ENCODE data around the gene COL25A1.
"Not testable (repeated sequence)": the region's sequence is repeated elsewhere in the genome, so short reads cannot be mapped to it uniquely, and the experiment has no call there.

The COL25A1 gene

GRCh38 chr4:109121561-109121960, 180.9 kb downstream of the COL25A1 start:
- FAIRE-seq, result no peak

- no peak for FAIRE-seq
These were observed 182.6 kb downstream of the COL25A1 start for GRCh38 chr4:109119852-109120251.

GRCh38 chr4:109118635-109119034, 183.8 kb downstream of the COL25A1 start:
- FAIRE-seq, result no peak

DNA sequence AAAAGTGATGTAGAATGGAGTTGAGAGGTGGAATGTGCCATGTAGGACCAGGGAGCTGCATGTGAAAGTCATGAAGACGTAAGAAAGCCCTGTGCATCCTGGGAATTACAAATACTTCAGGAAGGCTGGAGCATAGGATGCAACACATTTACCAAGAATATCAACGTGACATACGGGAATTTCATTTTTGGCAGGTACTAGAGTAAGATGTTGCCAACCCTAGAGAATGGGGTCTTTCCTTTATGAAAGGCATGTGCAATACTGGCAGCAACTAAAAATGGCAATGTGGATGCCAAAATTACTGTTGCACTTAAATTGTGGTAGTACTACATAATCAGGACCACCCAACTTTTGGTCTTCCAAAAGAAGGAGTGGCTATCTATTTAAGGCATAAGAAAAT, 188.0 kb downstream of the COL25A1 start:
- FAIRE-seq, result no peak

- FAIRE-seq, result no peak
These were observed 188.9 kb downstream of the COL25A1 start for GRCh38 chr4:109113521-109113920.

- FAIRE-seq, result no peak
These were observed 191.4 kb downstream of the COL25A1 start for GRCh38 chr4:109111031-109111430.

DNA sequence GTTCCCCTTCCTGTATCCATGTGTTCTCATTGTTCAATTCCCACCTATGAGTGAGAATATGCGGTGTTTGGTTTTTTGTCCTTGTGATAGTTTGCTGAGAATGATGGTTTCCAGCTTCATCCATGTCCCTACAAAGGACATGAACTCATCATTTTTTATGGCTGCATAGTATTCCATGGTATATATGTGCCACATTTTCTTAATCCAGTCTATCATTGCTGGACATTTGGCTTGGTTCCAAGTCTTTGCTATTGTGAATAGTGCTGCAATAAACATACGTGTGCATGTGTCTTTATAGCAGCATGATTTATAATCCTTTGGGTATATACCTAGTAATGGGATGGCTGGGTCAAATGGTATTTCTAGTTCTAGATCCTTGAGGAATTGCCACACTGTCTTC, 194.2 kb downstream of the COL25A1 start:
- FAIRE-seq, result not testable (repeated sequence)

DNA sequence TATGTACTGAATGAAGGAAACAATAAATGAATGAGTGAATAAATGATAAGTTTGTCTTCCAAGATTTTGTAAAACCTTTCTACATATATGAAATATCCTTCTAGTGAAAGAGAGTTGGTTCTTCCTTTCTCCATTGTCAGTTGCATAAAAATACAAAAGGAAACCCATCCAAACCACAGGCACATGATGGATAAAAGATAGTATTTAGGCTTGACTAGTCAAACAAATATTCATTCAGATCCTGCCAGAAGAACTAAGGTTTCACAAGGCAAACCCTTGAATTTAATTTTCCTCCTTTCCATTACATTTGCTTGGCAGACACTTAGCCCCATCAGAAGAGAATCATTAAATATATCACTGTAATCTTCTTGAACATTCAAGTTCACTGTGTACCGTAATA, 208.4 kb downstream of the COL25A1 start:
- FAIRE-seq, result no peak

DNA sequence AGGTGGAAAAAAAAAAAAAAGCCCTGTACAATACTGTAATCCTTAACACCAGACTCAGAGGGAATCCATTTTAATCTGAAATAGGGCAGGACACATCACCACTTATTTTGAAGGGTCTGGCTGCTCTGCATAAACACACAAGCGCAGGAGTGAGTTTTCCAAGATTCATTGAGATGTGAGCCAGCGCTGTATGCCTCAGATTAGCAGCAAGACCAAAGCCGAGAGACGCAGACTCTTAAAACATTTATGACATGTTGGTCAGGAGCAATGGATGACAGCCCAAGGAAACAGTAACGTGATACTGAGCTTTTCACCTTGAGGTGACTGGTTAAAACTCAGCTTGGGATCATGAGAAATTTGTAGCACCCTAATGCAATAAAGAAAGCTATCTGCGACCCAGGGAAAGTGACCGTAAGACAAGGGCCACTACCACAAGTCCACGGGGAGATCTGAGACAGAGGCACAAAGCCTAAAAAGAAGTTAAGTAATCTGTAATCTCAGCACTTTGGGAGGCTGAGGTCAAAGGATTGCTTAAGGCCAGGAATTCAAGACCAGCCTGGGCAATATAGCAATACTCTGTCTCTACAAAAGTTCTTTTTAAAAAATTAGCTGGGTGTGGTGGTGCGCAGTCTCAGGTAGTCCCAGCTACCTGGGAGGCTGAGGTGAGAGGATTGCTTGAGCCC, 210.6 kb downstream of the COL25A1 start:
- FAIRE-seq, result no peak

- FAIRE-seq, result no peak
These were observed 218.5 kb downstream of the COL25A1 start for GRCh38 chr4:109083911-109084310.

DNA sequence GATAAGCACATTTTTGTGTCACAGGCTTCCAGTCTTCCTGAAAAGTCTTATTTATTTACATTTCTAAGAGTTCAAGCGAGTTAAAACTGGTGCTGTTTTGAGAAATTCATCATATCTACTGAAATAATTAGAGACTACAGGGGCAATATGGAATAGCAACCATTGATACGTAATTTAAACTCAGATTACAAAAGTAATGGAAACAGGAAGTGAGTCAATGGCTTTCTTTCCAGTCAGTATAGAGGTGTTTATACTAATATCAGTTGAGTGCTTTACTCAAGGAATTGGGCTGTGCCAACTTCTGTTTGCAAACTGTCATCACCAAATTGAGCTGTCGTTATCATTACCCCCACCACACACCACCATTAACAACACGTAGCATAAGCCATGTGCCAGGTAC, 222.7 kb downstream of the COL25A1 start:
- no peak for FAIRE-seq

DNA sequence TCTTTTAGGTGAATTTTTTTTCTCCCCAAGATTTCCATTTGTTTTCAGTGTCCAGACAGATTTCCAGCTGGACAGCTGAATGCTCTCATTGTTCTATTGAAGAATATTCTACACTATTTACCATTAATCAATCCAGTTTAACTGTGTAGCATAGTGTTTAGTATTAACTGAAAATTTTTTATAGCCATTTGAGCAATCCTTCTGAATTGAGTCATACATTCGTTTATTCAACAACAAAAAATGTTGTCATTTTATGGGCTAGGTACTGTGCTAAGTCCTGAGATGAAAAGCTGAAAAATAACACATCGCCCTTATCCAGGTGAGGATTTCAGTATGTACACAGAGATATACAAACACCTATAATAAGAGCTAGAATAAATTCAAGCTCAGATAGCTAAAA, 223.3 kb downstream of the COL25A1 start:
- no peak for FAIRE-seq

GRCh38 chr4:109078724-109079123, 223.7 kb downstream of the COL25A1 start:
- peak; percentile 51 for FAIRE-seq

DNA sequence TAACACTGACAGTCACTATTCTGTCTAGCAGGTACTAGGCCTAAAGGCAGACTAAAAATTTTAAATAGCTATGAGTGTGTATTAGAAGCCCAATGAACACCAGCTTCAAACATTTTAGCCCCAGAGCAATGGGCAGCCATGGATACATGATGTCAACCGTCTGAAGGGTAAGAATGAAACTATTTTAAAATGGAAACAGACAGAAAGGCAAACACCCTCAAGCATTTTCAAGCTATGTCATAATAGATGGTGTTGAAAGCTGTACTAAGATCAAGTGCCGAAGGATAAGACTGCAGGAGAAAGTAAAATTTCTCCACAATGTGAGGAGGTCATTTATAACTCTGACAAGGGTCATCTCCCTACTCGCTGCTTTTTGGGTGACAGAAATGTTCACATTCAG, 225.0 kb downstream of the COL25A1 start:
- FAIRE-seq, result no peak

GRCh38 chr4:109076709-109077108, 225.7 kb downstream of the COL25A1 start:
- not testable (repeated sequence) for FAIRE-seq

- FAIRE-seq, result no peak
These were observed 226.8 kb downstream of the COL25A1 start for GRCh38 chr4:109075621-109076020.

DNA sequence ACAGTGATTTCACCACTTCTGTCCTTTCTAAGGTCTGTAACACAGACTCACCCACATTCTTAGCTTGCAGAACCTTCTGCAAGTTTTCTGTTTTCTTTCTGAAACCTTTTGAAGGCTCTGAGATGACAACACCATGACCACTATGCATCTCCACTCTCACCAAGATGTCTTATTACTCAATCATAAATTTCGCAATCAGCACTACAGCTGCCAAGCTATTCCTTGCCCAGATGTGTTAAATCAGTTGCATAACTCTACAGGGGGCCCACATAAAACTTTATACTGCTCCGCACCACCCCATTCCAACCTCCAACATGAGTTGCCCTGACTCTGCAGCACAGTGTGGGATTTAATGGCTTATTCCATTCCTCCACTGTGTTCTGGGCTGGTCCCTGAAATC, 229.9 kb downstream of the COL25A1 start:
- no peak for FAIRE-seq

DNA sequence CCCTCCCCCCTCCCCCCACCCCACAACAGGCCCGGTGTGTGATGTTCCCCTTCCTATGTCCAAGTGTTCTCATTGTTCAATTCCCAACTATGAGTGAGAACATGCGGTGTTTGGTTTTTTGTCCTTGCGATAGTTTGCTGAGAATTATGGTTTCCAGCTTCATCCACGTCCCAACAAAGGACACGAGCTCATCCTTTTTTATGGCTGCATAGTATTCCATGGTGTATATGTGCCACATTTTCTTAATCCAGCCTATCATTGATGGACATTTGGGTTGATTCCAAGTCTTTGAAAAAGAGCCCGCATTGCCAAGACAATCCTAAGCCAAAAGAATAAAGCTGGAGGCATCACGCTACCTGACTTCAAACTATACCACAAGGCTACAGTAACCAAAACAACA, 231.8 kb downstream of the COL25A1 start:
- not testable (repeated sequence) for FAIRE-seq

- no peak for FAIRE-seq
These were observed 234.8 kb downstream of the COL25A1 start for GRCh38 chr4:109067508-109068235.

GRCh38 chr4:109065006-109065405, 237.5 kb downstream of the COL25A1 start:
- FAIRE-seq, result no peak

- FAIRE-seq, result no peak
These were observed 249.2 kb downstream of the COL25A1 start for GRCh38 chr4:109053257-109053656.

DNA sequence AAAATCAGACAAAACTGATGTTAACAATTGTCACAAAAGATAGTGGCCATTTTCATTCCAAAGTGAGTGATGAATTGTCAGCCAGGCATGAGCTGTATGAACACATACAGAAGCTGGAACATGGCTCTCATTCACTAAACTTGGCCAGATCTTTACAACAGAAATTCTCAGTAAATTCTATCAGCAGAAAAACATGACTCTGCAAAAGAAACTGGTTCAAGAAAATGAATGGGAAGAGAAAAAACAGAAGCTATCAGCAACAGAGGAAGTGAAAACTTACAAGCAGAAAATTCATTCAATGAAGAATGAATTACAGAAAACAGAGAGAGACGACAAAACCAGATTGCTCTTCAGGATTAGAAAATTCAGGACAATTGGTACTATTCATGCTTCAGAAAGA, 249.6 kb downstream of the COL25A1 start:
- no peak for FAIRE-seq

GRCh38 chr4:109051054-109051453, 251.4 kb downstream of the COL25A1 start:
- FAIRE-seq, result no peak

- FAIRE-seq, result no peak
These were observed 252.5 kb downstream of the COL25A1 start for GRCh38 chr4:109049926-109050325.
